Smooth muscle cell (in vitro differentiated cells): ENCODE measurements around the gene GH2. TPM values are rescaled to one million over a fixed set of nuclear protein-coding genes. Genes with fewer than 3 reads are reported as not detected.
"Not testable (repeated sequence)": the region's sequence is repeated elsewhere in the genome, so short reads cannot be mapped to it uniquely, and the experiment has no call there.

Experiments
- DNase-seq: peaks from one replicate; lab custom pipeline; 2025; ENCODE audit not compliant: unreplicated experiment; lab: John Stamatoyannopoulos, UW
- H2AFZ ChIP-seq: fragments of 200-600 bp; sonication (generic); 2 replicates; pipeline ENCODE4 v1.6.0; 2016; ENCODE audit warnings: antibody characterized with exemption, low read depth, mild to moderate bottlenecking
- H3F3A ChIP-seq: fragments of 200-600 bp; sonication (generic); 2 replicates; pipeline ENCODE4 v1.6.0; 2017; ENCODE audit warnings: antibody characterized with exemption, low read depth
- H3K27ac ChIP-seq: fragments of 200-600 bp; sonication (generic); 2 replicates; pipeline ENCODE4 v1.5.1; 2016; ENCODE audit warnings: low read depth, mild to moderate bottlenecking
- H3K27me3 ChIP-seq: fragments of 200-600 bp; sonication (generic); 2 replicates; pipeline ENCODE4 v1.6.1; 2016; ENCODE audit warnings: low read depth, mild to moderate bottlenecking
- H3K36me3 ChIP-seq: fragments of 200-600 bp; sonication (generic); 2 replicates; pipeline ENCODE4 v1.5.1; 2016; ENCODE audit warnings: low read depth
- H3K4me1 ChIP-seq: fragments of 200-600 bp; sonication (generic); 2 replicates; pipeline ENCODE4 v1.5.1; 2016; ENCODE audit warnings: low read depth
- H3K4me2 ChIP-seq: fragments of 200-600 bp; sonication (generic); 2 replicates; pipeline ENCODE4 v1.6.0; 2016; ENCODE audit warnings: mild to moderate bottlenecking
- H3K4me3 ChIP-seq: fragments of 200-600 bp; sonication (generic); 2 replicates; pipeline ENCODE4 v1.5.1; 2016; ENCODE audit warnings: mild to moderate bottlenecking
- H3K79me2 ChIP-seq: fragments of 200-600 bp; sonication (generic); 2 replicates; pipeline ENCODE4 v1.6.0; 2016; ENCODE audit warnings: low read depth, mild to moderate bottlenecking
- H3K9ac ChIP-seq: fragments of 200-600 bp; sonication (generic); 2 replicates; pipeline ENCODE4 v1.6.0; 2016; ENCODE audit warnings: low read depth
- H3K9me3 ChIP-seq: fragments of 200-600 bp; sonication (generic); replicated peaks from 2 replicates; pipeline ENCODE4 v1.5.1; 2016; ENCODE audit warnings: low read depth
- H4K20me1 ChIP-seq: fragments of 200-600 bp; sonication (generic); 2 replicates; pipeline ENCODE4 v1.6.0; 2016; ENCODE audit warnings: low read depth
- CTCF ChIP-seq: fragments of 200-600 bp; sonication (generic); IDR thresholded peaks from 2 replicates; pipeline ENCODE4 v1.5.1; 2017; ENCODE audit warnings: borderline replicate concordance, mild to moderate bottlenecking, antibody characterized with exemption; ENCODE audit not compliant: insufficient read depth, poor library complexity, severe bottlenecking
- WGBS: methylation state at CpG from one replicate; pipeline ENCODE4 v1.1.7; 2016; ENCODE audit warnings: low lambda C conversion rate; 5-methylcytosine and 5-hydroxymethylcytosine counted together
- polyA plus RNA-seq: library from polyadenylated mRNA; unstranded; fragments of >200 nt; fragmentation: Nextera tagmentation; extraction: Ambion mirVana; gene quantifications from 2 replicates; pipeline ENCODE4 v1.2.1, GENCODE V29; 2016
- total RNA-seq: library from RNA; depleted of rRNA; stranded (reverse); fragments of >200 nt; gene quantifications from 2 replicates; pipeline ENCODE4 v1.2.3, GENCODE V29; 2014

The GH2 gene
- total and polyA plus RNA-seq, 2 experiments from 2014 or later = not detected

- Histone ChIP-seq H3K4me2 (no peak overlapping the region), H3K4me3 (no peak overlapping the region), H3K79me2 (no peaks in the 10 kb centered on the region), H4K20me1 (no peaks in the 10 kb centered on the region), H3K27ac (no peak overlapping the region), H3K9me3 (no peaks in the 10 kb centered on the region), H3K27me3 (peaks cover 5% of the 10 kb centered on the region), H2AFZ (no peak overlapping the region), H3K9ac (no peak overlapping the region), H3F3A (no peaks in the 10 kb centered on the region), H3K36me3 (no peaks in the 10 kb centered on the region), H3K4me1 (no peaks in the 10 kb centered on the region)
- no peak for TF ChIP-seq CTCF
- DNase-seq = no peak
- 34% methylated on average over 10 of the region's 10 CpGs for WGBS
These were observed 36.6 kb upstream of the GH2 start for GRCh38 chr17:63918305-63918704.

- no peaks in the 10 kb centered on the region for H4K20me1 ChIP-seq
- no peak overlapping the region for H3K9ac ChIP-seq
- DNase-seq = no peak
- no peaks in the 10 kb centered on the region for H3F3A ChIP-seq
- no peaks in the 10 kb centered on the region for H3K4me1 ChIP-seq
- no peak overlapping the region for H2AFZ ChIP-seq
- H3K27ac ChIP-seq = no peak overlapping the region
- no peak overlapping the region for H3K4me2 ChIP-seq
- no peaks in the 10 kb centered on the region for H3K9me3 ChIP-seq
- WGBS = 78% methylated on average over 13 of the region's 13 CpGs
- no peaks in the 10 kb centered on the region for H3K79me2 ChIP-seq
- no peak for TF ChIP-seq CTCF
- H3K36me3 ChIP-seq = no peaks in the 10 kb centered on the region
- H3K4me3 ChIP-seq = no peak overlapping the region
- H3K27me3 ChIP-seq = peaks cover 5% of the 10 kb centered on the region
These were observed 35.9 kb upstream of the GH2 start for GRCh38 chr17:63917646-63918045.

GRCh38 chr17:63917206-63917605 lies 35.5 kb upstream of the GH2 start:
- not testable (repeated sequence) for H4K20me1 ChIP-seq, H3K4me1 ChIP-seq, H2AFZ ChIP-seq, H3K79me2 ChIP-seq, DNase-seq, H3K9ac ChIP-seq, H3K27ac ChIP-seq, H3K36me3 ChIP-seq, H3K4me2 ChIP-seq, H3K4me3 ChIP-seq, H3K9me3 ChIP-seq, H3F3A ChIP-seq, H3K27me3 ChIP-seq
- WGBS = 93% methylated on average over 11 of the region's 11 CpGs

- Histone ChIP-seq H3F3A (no peaks in the 10 kb centered on the region), H3K27ac (no peak overlapping the region), H4K20me1 (no peaks in the 10 kb centered on the region), H3K4me2 (no peak overlapping the region), H3K4me1 (no peaks in the 10 kb centered on the region), H3K4me3 (no peak overlapping the region), H3K79me2 (no peaks in the 10 kb centered on the region), H3K9me3 (no peaks in the 10 kb centered on the region), H2AFZ (no peak overlapping the region), H3K9ac (no peak overlapping the region), H3K27me3 (peaks cover 5% of the 10 kb centered on the region), H3K36me3 (no peaks in the 10 kb centered on the region)
- 89% methylated on average over 12 of the region's 12 CpGs for WGBS
- no peak for DNase-seq
- TF ChIP-seq CTCF = no peak
These were observed 34.9 kb upstream of the GH2 start for GRCh38 chr17:63916566-63917185.

- H3K4me2 ChIP-seq, H3K36me3 ChIP-seq, H3K79me2 ChIP-seq, H3K9me3 ChIP-seq, H3K9ac ChIP-seq, H4K20me1 ChIP-seq, H3K4me3 ChIP-seq, H3F3A ChIP-seq, H3K4me1 ChIP-seq, H3K27ac ChIP-seq, H3K27me3 ChIP-seq, H2AFZ ChIP-seq, DNase-seq: not testable (repeated sequence)
- 95% methylated on average over 10 of the region's 10 CpGs for WGBS
These were observed 34.0 kb upstream of the GH2 start for GRCh38 chr17:63915753-63916152.
